GM18519 (cell line): ENCODE data around the gene CERS3.
A peak's percentile ranks its signal among the peaks of the same experiment; 100 is the strongest.
"Not testable (repeated sequence)": the region's sequence is repeated elsewhere in the genome, so short reads cannot be mapped to it uniquely, and the experiment has no call there.

ENCODE experiments used
- ATAC-seq: cut with Tn5 transposase; IDR thresholded peaks from one replicate; pipeline ENCODE4 v1.9.1; 2021; ENCODE audit warnings: mild to moderate bottlenecking, moderate library complexity; ENCODE audit not compliant: unreplicated experiment, low FRiP score

The CERS3 gene

DNA sequence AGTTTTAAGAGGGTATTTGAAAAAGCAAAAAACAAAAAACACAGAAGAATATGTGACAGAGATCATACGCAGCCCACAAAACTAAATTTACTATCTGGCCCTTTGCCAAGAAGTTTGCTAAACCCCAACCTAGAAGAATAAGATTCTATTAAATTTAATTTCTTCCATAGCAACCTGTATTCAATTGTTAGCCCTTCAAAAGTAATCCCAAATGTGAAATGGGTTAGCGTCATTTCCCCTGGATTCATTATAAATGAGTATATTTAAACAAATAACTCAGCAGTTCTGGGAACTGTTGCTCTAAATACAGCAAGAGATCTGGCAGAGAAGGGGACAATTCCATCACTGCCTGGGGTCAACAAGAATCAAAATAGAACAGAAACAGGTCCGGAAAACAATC, 56.8 kb downstream of the CERS3 start:
- ATAC-seq: no peak

DNA sequence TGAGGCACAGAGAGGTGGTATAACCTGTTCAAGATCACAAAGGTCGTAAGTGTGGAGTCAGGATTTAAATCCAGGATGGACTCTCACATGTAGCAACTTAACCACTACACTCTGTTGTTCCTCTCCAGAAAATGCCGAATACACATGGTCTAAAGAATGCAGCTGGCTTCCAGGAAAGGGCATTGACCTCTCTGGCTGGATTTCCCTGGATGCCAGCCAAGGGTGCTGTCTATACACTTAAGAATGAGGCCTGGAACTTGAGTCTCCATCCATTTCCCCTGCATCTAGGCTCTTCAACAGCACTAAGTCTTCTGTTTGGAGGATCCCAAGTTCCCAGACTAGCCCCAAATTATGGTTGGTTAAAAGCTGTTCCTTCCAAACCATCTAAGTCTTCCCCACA, 60.5 kb downstream of the CERS3 start:
- ATAC-seq: no peak

DNA sequence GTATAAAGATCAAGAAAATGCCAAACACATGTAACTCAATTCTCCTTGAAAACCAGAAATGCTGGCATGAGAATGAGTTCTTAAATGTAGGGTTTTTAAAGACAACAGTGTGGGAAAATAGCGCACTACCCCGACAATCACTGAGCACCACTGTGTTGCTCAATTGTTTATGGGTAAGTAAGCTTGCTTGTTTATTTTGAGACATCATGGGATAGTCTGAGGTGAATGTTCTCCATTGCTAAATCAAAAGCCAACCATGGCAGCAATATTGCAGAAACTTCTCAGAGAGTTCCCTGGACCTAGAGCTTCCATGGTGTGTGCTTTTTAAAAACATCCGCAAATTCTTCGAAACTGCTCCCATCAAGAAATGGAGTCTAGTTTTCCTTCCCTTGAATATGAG, 62.7 kb downstream of the CERS3 start:
- ATAC-seq: no peak

DNA sequence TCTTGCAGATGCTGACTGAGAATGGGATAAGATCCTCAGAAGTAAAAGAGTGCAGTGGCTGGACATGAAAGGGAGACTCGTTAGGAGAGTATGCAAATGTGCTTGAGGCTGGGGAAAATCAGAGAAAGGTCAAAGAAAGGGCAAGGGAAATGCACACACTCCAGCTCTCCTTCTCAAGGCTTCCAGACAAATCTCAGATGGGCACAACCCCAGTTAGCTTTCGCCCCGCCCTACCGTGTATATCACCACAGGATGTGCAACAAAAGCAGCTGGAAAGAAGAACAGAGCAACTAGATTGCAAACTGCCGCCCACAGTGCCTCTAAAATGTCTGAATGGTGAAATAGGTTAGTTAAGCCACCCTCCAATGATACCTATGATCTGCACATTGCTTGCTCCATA, 63.9 kb downstream of the CERS3 start:
- no peak for ATAC-seq

DNA sequence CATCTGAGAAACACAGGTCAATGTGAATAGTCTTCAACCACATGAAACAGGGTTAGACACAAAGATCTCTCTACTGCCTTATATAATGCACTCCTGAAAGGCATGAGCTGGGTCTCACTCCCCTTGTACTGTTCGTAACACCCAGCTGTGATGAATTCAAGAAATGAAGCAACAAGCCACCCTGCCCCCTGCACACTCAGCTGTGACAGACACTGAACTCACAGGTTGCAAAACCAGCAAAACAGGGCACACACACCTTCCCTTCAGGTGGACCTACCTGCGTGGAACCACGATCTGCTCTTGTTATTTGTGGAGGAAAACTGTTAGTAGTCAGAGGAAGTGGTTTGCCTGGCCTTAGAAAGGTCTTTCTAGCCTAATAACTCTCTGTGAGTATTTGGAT, 64.5 kb downstream of the CERS3 start:
- no peak for ATAC-seq

DNA sequence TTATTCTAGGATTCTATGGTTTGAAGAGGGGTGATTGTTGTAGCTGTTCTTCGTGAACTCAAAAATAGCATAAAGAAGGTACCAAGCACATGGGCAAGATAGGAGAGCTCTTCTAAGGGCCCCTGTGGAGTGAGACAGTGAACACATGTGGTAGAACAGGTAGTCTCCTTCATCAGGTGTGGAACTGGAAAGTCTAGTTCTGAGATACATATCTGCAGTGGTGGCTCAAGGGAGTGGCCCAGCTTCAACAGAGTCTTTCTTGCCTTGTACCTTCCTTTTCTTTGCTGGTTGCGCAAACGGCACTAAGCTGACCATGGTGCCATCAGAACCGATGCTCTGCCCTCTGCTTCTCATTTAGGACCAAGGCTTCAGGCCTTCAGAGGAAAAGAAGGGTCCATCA, 65.2 kb downstream of the CERS3 start:
- no peak for ATAC-seq

DNA sequence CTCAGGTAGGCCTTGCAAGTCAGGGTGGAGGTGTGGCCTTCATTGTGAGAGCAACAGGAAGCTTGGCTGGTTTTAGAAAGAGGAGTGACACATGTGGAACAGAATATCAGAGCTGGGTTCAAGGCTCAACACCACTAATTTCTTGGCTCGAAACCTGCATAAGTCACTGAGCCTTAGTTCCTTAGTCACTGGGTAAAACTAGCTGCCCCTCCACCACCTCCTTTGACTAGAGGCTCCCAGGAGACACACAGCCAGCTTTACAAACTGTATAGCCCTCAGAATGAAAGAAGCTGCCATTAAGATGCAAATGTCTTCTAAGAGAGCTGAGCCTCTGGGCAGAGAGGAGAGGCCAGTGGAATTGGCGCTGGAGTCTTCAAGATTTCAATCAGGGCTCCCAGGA, 67.7 kb downstream of the CERS3 start:
- peak; percentile 48 for ATAC-seq

DNA sequence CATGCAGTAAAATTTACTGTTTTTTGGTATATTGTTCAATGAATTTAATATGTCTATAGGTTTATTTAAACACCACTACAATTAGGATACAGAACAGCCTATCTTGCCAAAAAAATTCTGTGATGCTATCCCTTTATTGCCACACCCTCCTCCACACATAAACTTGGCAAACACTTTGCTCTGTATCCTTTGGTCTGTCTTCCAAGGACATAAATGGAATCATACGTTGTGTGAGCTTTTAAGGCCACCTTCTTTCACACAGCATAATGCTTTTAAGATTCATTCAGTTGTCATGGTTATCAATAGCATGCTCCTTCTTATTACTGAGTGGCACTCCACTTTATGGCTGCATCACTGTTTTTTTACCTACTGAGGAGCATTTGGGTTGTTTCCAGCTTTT, 71.5 kb downstream of the CERS3 start:
- ATAC-seq: no peak

DNA sequence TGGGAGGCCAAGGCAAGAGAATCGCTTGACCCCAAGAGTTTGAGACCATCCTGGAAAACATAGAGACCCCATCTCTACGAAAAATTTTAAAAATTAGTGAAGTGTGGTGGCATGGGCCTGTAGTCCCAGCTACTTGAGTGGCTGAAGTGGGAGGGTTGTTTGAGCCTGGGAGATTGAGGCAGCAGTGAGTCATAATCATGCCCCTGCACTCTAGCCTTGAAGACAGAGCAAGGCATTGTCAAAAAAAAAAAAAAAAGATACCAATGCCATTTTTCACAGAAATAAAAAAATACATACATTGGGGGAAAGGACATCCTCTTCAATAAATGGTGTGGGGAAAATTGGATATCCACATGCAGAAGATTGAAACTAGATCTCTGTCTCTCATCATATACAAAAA, 74.6 kb downstream of the CERS3 start:
- ATAC-seq: no peak

DNA sequence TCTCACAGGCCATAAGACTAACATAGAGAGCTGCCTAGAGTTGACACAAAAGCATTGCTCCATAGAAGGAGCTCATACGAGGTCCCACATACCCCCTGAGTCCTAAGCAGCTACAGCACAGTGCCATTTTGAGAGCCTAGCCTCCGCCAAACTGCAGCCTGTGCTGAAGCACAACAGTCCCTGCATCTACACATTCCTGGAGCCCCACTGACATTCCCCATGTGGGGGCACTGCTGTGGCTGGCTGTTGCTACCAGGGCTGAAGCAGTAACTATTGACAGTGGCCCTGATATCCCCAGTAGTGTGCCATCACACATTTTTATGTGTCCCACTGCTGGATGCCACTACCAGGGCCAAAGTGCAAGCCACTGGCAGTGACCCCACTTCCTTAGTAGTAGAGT, 80.3 kb downstream of the CERS3 start:
- no peak for ATAC-seq

DNA sequence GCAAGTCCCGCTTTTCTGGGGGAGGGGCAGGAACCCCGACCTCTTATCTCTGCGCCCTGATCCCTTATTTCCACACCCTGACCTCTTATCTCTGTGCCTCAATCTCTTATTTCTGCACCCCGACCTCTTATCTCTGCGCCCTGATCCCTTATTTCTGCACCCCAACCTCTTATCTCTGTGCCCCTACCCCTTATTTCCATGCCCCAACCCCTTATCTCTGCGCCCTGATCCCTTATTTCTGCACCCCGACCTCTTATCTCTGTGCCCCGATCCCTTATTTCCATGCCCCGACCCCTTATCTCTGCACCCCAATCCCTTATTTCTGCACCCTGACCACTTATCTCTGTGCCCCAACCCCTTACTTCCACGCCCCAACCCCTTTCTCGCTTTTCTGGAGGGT, 87.7 kb downstream of the CERS3 start:
- ATAC-seq: not testable (repeated sequence)

DNA sequence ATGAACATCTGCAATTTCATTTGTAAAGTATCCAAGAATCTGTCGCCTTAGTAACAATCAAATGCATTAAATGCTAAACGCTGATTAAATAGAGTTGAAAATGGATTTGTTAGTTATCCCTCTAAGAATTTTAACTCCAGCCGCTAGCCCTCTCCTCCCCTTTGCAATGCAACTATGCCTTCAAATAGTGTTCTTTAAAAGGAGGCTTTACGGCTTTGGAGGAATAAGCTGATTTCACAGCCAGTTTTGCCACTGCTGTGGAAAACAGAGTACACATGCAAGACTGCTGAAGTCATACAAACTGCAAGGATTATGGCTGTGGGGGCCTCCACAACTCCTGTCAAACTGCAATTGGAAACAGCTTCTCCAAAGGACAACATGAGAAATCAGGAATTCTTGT, 89.2 kb downstream of the CERS3 start:
- no peak for ATAC-seq

DNA sequence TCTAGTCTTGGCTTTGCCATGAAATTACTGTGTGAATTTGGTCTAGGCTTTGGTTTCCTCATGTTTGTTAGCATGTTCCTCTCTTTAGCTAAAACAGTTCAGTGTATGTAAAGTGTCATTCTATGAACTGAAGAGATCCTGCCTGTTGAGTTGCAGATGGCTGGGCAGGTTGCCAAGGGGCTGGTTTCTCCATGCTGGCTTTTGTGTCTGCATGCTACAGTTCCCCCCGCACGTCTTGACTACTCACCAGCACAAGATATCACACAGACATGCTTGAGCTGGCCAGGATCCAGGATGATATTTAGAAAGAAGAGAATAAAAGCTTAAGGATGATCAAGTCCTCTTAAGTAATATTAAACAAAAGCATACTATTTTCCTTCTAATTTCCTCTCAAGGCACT, 90.2 kb downstream of the CERS3 start:
- peak; percentile 89 for ATAC-seq

DNA sequence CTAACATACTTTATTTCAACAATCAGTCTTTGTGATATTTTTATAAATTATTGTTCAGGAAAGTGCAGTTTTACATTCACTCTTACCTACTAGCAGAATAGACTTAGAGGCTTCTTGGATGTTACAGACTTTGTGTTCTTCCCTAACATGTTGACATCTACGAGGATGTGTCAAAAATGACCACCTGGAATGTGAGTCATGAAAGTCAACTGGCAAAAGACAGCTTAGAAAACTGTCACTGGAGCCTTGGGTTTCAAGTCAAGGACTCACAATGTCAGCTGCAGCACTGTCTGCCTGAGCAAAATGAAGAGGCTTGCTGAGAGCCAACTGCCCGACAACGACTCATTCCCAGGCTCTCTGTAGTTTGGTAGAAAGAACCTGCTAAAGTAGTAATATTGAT, 91.5 kb downstream of the CERS3 start:
- ATAC-seq: no peak

DNA sequence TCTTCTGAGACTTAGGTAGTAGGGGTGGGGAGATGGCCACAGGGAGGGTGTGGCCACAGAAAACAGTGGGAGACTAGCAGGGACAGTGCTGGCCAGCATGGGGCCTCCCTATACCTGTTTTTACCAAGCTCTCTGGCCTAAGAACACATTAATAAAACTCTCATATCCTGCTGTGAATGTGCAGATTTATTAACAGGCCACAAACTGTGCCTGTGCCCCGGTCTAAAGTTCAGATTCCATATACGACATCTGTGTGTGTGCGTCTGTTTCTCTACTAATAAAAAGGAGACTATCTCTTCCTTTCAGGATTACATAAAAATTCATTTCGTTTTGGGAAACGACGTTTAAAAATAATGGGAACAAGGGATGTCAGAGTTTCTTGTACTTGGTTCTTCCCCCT, 94.2 kb downstream of the CERS3 start:
- ATAC-seq: no peak

DNA sequence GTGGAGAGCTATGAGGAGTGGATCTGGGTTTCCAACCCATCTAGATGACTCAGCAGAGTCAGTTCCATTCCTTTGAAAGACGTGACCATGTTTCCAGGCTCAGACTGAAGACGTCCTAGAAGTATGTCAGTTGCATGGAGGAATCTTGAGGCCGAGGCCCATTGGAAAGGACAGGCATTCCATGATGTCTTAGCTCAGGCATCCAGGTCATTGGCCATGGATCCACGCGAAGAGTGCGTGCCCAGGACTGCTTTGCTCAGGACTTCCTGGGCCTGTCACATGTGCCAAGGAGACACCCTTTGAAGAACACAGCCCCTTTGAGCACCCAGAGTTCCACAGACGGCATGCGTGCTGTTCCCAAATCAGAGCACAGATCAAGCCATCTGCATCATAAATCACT, 94.7 kb downstream of the CERS3 start:
- ATAC-seq: no peak

DNA sequence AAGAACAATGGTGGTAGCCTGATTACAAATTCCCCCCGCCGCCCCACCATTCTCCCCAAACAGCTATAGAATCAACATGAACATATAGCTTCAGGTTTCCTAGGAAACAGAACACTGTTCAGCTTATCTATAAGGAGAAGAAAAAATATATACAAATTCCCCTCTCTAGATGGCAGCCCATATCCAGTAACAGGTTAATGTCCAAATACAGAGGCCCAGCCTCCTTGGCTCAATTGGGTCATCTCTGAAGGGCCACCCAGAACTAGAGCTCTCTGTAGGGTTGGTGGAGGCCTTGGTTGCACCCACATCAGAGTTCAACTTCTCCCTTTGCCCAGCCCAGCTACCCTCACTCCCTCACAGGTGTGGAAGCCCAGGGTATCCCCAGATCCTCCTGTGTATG, 95.4 kb downstream of the CERS3 start:
- no peak for ATAC-seq

DNA sequence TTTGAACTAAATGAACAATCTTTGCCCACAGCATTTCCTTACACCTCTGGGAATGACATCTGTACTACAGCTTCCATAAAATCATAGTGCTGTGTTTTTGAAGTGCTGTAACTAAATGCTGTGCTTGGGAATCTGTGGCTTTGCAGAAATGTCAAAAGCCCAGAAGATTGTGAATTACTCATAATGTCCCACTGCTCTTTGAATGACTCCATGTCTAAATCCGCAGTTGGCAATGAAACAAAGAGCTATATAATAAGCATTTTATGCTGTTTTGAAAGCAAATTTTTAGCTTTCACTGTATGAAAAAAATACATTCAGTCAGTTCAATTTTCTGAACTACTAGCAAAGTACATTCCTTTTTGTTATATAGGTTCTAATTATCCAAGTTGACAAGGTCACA, 98.3 kb downstream of the CERS3 start:
- no peak for ATAC-seq

DNA sequence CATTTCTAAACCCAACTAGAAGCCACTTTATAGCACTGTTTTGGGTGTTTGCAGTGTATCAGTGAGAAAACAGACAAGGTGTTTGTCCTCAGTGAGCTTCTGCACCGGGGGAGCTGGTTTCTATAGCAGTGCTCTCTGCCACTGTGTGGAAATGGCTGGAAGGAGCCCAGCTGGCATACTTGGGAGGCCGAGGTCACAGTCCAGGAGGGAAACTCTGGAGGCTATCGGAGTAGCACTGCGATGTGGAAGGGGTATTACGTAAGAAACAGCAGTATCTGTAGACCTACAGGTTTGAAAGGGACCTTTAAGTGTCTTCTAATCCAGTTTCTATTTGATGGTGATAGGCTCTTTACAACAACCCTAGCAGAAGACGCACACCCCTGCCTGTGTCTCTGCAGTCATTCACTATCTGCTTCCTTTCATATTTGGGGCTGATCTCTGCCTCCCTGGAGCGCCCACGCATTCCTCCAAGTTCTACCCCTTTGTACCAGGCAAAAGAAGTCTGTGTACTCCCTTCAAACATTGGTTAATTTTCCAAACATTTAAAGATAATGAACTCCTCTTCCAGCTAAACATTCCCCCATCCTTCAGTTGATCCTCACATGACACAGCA, 99.5 kb downstream of the CERS3 start:
- no peak for ATAC-seq

DNA sequence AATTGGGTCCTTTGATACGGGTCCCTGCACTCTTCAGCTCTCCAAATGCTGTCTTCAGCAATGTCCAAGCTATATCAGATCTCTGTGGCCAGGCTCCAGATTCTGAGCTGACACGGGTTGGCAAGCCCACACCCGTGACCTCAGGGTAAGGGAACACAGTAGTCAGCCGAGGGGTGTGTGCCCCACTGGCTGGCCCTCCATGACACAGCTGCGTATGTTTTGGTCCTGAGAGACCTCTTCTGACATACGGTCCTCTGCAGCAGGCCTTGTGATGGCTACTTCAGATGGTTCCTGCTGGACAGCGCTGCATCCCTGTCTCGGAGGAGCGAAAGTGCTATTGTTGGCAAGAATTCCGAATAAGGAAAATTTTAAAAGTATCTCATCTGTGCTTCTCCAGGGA, 101.8 kb downstream of the CERS3 start:
- no peak for ATAC-seq

DNA sequence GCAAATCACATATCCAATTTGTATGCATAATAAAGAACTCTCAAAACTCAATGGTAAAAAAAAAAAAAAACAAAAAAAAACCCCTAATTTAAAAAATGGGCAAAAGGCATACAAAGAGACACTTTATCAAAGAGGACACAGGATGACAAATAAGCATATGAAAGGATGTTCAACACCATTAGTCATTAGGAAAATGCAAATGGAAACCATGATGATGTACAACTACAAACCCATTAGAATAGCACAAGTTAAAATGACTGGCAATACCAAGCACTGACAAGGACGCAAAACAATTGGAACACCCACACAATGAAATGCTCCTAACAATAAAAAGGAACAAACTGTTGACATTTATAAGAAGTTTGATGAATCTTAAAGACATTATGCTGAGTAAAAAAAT, 123.6 kb downstream of the CERS3 start:
- no peak for ATAC-seq

DNA sequence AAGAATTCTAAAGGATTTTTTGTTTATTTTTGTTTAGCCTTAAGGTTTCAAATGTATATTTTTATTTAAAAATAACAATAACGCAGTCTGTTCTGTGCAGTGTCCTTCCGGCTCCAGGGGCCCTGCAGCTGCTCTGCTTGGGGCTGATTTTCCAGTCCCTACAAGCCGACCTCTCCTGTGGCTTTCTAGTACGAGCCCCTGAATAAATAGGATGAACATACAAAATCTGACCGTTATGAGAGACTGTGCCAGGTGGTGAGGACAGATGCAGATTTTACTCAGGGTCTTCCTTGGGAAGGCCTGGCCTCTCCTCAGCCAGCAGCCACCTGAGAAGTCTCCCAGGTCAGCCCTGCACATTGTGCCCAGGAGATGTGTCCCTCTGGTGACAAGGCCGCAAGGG, 127.8 kb downstream of the CERS3 start:
- no peak for ATAC-seq

DNA sequence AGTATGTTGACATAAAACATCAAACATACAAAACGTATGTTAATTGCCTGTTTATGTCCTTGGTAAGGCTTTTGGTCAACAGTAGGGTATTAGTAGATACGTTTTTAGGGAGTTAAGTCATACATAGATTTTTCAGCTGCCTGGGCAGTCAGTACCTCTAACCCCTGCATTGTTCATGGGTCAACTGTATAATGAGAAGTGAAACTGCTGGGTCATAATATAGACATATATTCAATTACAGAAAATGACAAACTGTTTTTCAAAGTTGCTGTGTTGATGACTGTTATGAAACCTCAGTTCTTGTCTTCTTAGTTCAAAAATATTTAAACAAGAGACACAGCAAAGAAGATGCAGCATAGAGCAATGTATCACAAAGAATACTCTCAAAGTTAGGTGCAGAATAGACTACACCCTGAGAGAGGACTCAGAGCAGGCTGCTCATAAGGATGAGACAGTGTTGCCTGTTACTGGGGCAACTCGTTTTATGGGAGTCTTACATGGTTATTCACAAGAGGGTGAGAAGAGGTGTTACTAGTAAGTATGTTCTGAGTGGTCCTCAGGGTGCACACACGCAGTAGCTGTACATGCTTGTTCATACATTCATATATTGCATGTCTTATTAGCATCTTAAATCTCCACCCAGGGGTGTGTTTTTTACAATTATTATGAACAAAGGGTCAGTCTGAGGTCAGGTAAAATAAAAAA, 133.9 kb downstream of the CERS3 start:
- ATAC-seq: no peak
